Astrocyte (in vitro differentiated cells and primary cell): Measurements from ENCODE around the gene PKD1L1. TPM values are rescaled to one million over a fixed set of nuclear protein-coding genes. Genes with fewer than 3 reads are reported as not detected.

ENCODE experiments used
- DNase-seq: peaks from one replicate; pipeline ENCODE4 v3.0.0-alpha.2; 2010; ENCODE audit warnings: low read depth
- FAIRE-seq: peaks from 2 replicates; lab custom pipeline; 2011; peaks lifted over from hg19 to GRCh38; lab: Jason Lieb, UNC
- H2AFZ ChIP-seq: 2 replicates; pipeline ENCODE4 v1.6.0; 2012; ENCODE audit warnings: low read depth, low read length, inconsistent platforms
- H3K27ac ChIP-seq: 2 replicates; pipeline ENCODE4 v1.5.1; 2011; ENCODE audit warnings: low read depth, low read length, inconsistent platforms
- H3K27me3 ChIP-seq: 2 replicates; pipeline ENCODE4 v1.6.0; 2011; ENCODE audit warnings: low read length, inconsistent platforms; ENCODE audit not compliant: insufficient read depth
- H3K36me3 ChIP-seq: 2 replicates; pipeline ENCODE4 v1.5.1; 2011; ENCODE audit warnings: low read length, inconsistent platforms; ENCODE audit not compliant: insufficient read depth
- H3K4me1 ChIP-seq: 2 replicates; pipeline ENCODE4 v1.5.1; 2011; ENCODE audit warnings: low read length, inconsistent platforms; ENCODE audit not compliant: insufficient read depth
- H3K4me2 ChIP-seq: 2 replicates; pipeline ENCODE4 v1.6.0; 2012; ENCODE audit warnings: low read length, inconsistent platforms
- H3K4me3 ChIP-seq: 2 replicates; pipeline ENCODE4 v1.5.1; 2011; ENCODE audit warnings: low read depth, mild to moderate bottlenecking, low read length, inconsistent platforms; ENCODE audit not compliant: insufficient read depth
- H3K79me2 ChIP-seq: 2 replicates; pipeline ENCODE4 v1.6.0; 2012; ENCODE audit warnings: mild to moderate bottlenecking, low read length, inconsistent platforms; ENCODE audit not compliant: insufficient read depth
- H3K9ac ChIP-seq: 2 replicates; pipeline ENCODE4 v1.6.0; 2012; ENCODE audit warnings: mild to moderate bottlenecking, low read length, inconsistent platforms
- H3K9me3 ChIP-seq: 2 replicates; pipeline ENCODE4 v1.5.1; 2012; ENCODE audit warnings: low read depth, mild to moderate bottlenecking, low read length, inconsistent platforms; ENCODE audit not compliant: insufficient read depth
- H4K20me1 ChIP-seq: 2 replicates; pipeline ENCODE4 v1.6.0; 2012; ENCODE audit warnings: low read length, inconsistent platforms; ENCODE audit not compliant: insufficient read depth
- H3K27ac Mint-ChIP-seq: one replicate; pipeline ENCODE4 v1.8.0; 2021; ENCODE audit warnings: mild to moderate bottlenecking, mixed read lengths; ENCODE audit not compliant: unreplicated experiment
- H3K27me3 Mint-ChIP-seq: one replicate; pipeline ENCODE4 v1.8.0; 2021; ENCODE audit warnings: low read depth, mixed read lengths; ENCODE audit not compliant: unreplicated experiment
- H3K36me3 Mint-ChIP-seq: one replicate; pipeline ENCODE4 v1.8.0; 2021; ENCODE audit warnings: low read depth, mixed read lengths; ENCODE audit not compliant: unreplicated experiment
- H3K4me1 Mint-ChIP-seq: one replicate; pipeline ENCODE4 v1.8.0; 2021; ENCODE audit warnings: low read depth, mixed read lengths; ENCODE audit not compliant: unreplicated experiment
- H3K4me3 Mint-ChIP-seq: one replicate; pipeline ENCODE4 v1.8.0; 2021; ENCODE audit warnings: mild to moderate bottlenecking, moderate library complexity, mixed read lengths; ENCODE audit not compliant: unreplicated experiment
- H3K9me3 Mint-ChIP-seq: one replicate; pipeline ENCODE4 v1.8.0; 2021; ENCODE audit warnings: mild to moderate bottlenecking, mixed read lengths; ENCODE audit not compliant: unreplicated experiment
- CTCF ChIP-seq: IDR thresholded peaks from 2 replicates; pipeline ENCODE4 v1.5.1; 2011; ENCODE audit warnings: low read depth, mild to moderate bottlenecking, inconsistent platforms, low read length, moderate library complexity; ENCODE audit not compliant: insufficient read depth
- EZH2 ChIP-seq: IDR thresholded peaks from 2 replicates; pipeline ENCODE4 v1.6.1; 2012; ENCODE audit warnings: mild to moderate bottlenecking, low read length, inconsistent platforms; ENCODE audit not compliant: insufficient read depth
- total RNA-seq: library from RNA; stranded (reverse); gene quantifications from 2 replicates; pipeline ENCODE4 v1.2.1, GENCODE V29; 2021

PKD1L1 gene
- total RNA-seq, 1 donor from 2014 or later = 0.39 TPM

DNA sequence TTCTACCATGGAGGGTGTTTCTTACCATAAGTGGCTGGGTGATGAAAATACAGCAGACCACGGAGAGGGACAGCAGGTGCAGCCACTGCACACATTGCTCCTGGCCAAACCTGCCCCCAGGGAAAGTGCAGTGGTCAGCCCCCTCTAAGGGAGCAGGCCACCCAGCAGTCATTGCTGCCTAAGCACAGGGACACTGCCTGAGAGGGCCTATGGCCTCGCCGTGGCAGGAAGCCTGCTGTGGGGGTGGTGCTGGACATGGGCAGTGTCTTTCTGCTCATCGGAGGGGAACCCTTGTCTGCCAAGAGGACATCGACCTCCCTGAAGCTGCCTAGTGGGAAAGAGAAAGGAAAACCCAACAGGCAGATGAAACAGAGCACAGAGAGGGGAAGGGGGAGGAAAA is 118.3 kb downstream of the PKD1L1 start:
- Mint-ChIP-seq H3K9me3 (no peaks in the 10 kb centered on the region), H3K27me3 (peaks cover 7% of the 10 kb centered on the region), H3K36me3 (peaks cover 8% of the 10 kb centered on the region), H3K4me1 (no peaks in the 10 kb centered on the region), H3K27ac (no peak overlapping the region), H3K4me3 (no peak overlapping the region)
- no peak overlapping the region for H3K4me2 ChIP-seq
- H3K4me1 ChIP-seq = no peaks in the 10 kb centered on the region
- no peak overlapping the region for H2AFZ ChIP-seq
- no peak overlapping the region for H3K4me3 ChIP-seq
- H3K9ac ChIP-seq = no peak overlapping the region
- TF ChIP-seq EZH2 (no peak), CTCF (no peak)
- H3K27ac ChIP-seq = no peak overlapping the region
- H3K27me3 ChIP-seq = peaks cover 3% of the 10 kb centered on the region
- no peaks in the 10 kb centered on the region for H3K79me2 ChIP-seq
- no peaks in the 10 kb centered on the region for H3K36me3 ChIP-seq
- H3K9me3 ChIP-seq = no peaks in the 10 kb centered on the region
- FAIRE-seq = no peak
- H4K20me1 ChIP-seq = no peaks in the 10 kb centered on the region
- no peak for DNase-seq

DNA sequence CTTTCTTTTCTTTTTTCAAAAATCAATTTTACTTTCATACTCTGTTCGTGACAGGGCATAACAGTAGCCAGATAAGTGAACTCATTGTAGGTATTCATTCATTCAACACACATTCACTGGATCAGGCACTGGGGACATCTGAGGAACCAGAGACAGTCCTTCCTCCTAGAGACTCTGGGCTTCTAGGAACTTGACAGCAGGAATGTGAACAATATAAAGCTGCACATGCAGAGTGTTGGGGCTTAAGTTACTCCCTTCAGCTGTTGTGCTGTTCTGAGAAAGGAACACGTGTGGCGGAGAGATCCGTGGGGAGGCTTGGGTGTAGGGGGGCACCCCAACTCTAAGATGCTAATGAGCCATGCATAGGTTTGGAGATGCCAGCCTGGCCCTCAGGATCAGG is 120.4 kb downstream of the PKD1L1 start:
- Histone ChIP-seq H3K4me2 (no peak overlapping the region), H3K4me3 (no peak overlapping the region), H3K27me3 (peaks cover 3% of the 10 kb centered on the region), H3K27ac (no peak overlapping the region), H4K20me1 (no peaks in the 10 kb centered on the region), H3K9ac (no peak overlapping the region), H3K9me3 (no peaks in the 10 kb centered on the region), H3K36me3 (no peaks in the 10 kb centered on the region), H3K79me2 (no peaks in the 10 kb centered on the region), H3K4me1 (no peaks in the 10 kb centered on the region), H2AFZ (no peak overlapping the region)
- no peak for FAIRE-seq
- no peak overlapping the region for H3K27ac Mint-ChIP-seq
- H3K27me3 Mint-ChIP-seq = peaks cover 7% of the 10 kb centered on the region
- H3K36me3 Mint-ChIP-seq = peaks cover 8% of the 10 kb centered on the region
- no peak overlapping the region for H3K4me3 Mint-ChIP-seq
- DNase-seq = no peak
- TF ChIP-seq EZH2 (no peak), CTCF (no peak)
- H3K9me3 Mint-ChIP-seq = no peaks in the 10 kb centered on the region
- H3K4me1 Mint-ChIP-seq = no peaks in the 10 kb centered on the region

DNA sequence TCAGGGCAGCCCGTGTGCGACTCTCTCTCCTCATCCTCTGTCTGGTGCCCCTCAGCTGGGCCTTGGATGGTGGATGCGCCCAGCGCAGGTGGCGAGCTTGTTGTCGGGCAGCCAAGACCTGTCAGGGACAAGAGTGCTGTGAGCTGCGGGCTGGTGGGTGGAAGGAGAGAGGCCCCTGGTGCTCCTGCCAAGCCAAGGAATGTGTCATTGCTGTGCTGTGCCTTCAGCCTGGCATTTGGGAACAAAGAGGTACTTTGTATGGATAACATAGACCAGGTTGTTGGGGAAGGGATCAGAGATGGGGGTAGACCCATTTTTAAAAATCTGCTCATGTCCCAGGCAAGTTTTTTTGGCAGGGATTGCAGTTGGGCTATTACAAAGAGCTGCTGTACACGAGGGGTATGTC is 120.9 kb downstream of the PKD1L1 start:
- H3K36me3 Mint-ChIP-seq = peaks cover 8% of the 10 kb centered on the region
- Histone ChIP-seq H3K4me1 (no peaks in the 10 kb centered on the region), H3K4me3 (no peak overlapping the region), H3K27ac (no peak overlapping the region), H3K27me3 (peaks cover 3% of the 10 kb centered on the region), H3K79me2 (no peaks in the 10 kb centered on the region), H3K9me3 (no peaks in the 10 kb centered on the region), H3K36me3 (no peaks in the 10 kb centered on the region), H2AFZ (no peak overlapping the region), H4K20me1 (no peaks in the 10 kb centered on the region), H3K9ac (no peak overlapping the region), H3K4me2 (peak overlapping the region; percentile 16)
- DNase-seq = no peak
- H3K4me1 Mint-ChIP-seq = no peaks in the 10 kb centered on the region
- TF ChIP-seq EZH2 = no peak
- TF ChIP-seq CTCF = no peak
- H3K4me3 Mint-ChIP-seq = no peak overlapping the region
- H3K27me3 Mint-ChIP-seq = peaks cover 7% of the 10 kb centered on the region
- no peaks in the 10 kb centered on the region for H3K9me3 Mint-ChIP-seq
- FAIRE-seq = no peak
- H3K27ac Mint-ChIP-seq = no peak overlapping the region
